Epithelial cell of umbilical artery (primary cell): ENCODE results near the gene GSPT2. TPM values are rescaled to one million over a fixed set of nuclear protein-coding genes. Genes with fewer than 3 reads are reported as not detected.

ENCODE experiments used
- total RNA-seq: library from RNA; depleted of rRNA; stranded (reverse); fragments of >200 nt; gene quantifications from 2 replicates; pipeline ENCODE4 v1.2.3, GENCODE V29; 2014

GSPT2 gene
- 5.8 and 7.4 TPM in 2 replicates for total RNA-seq

DNA sequence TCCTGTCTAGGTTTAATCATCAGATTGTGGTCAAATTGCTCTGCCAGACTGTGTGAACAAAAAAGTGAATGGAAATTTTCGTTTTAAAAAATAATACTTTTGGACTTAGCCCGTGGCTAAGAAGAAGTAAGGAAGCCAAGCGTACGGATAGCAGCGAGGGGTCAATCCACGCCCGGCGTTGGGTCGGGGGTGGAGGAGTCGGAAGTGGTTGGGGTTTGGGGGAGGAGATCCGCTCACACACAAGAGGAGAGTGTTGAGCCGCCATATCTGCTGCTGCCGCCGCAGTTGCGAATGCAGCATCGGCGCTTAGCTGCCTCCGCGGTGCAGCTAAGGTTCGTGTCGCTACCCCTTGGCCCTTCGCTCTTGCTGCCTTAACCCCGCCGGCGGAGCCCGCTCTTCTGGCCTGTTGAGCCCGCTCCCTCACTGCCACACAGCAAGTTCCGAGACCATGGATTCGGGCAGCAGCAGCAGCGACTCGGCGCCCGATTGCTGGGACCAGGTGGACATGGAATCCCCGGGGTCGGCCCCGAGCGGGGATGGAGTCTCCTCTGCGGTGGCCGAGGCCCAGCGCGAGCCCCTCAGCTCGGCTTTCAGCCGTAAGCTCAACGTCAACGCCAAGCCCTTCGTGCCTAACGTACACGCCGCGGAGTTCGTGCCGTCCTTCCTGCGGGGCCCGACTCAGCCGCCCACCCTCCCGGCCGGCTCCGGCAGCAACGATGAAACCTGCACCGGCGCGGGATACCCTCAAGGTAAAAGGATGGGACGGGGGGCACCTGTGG lies at the start of gene GSPT2:
Gene GSPT2 (plus strand): TSS at position 264 of the 779 bp plus-strand sequence. CDS start 185 bp downstream, at position 449.

DNA sequence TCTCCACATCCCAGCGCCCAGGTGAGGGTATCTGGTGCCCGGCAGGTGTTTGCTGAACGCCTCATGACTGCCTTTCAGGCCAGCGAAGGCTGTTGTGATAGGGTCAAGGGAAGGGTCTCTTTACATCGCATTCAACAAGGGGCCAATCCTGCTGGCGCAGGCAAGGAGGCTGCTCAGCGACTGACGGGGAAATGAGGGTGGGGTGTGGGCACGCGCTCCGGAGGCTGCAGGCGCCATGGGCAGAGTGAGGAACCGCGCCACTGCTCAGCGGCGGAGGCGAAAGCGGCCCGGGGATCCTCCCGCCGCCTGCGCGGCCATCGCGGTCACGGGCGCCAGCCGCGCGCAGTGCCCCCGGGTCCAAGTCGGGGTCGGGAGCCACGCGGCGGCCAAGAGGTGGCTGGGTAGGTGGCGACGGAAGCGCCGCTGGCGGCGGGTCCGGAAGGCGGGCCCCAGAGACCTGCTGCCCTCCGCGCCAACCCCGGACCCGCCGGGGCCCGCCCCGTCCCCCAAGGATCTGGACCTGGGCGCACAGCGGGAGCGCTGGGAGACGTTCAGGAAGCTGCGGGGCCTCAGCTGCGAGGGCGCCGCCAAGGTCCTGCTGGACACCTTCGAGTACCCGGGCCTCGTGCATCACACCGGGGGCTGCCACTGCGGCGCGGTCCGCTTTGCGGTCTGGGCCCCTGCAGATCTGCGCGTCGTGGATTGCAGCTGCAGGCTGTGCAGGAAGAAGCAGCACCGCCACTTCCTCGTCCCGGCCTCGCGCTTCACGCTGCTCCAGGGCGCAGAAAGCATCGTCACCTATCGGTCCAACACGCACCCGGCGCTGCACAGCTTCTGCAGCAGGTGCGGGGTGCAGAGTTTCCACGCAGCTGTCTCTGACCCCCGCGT lies 32.7 kb upstream of the GSPT2 start, which contains the start of gene CENPVL1:
Gene CENPVL1 (plus strand): TSS at position 236 of the 888 bp plus-strand sequence. CDS start 0 bp downstream, at position 236.

Other genes starting within 250 kb of the GSPT2 start
- gene NUDT11, start 246.8 kb upstream of the GSPT2 start, total RNA-seq, result 5.6 and 11.0 TPM in 2 replicates
- gene CENPVL3, start 124.5 kb upstream of the GSPT2 start, total RNA-seq, result under 0.01 TPM in 1 of 2 replicates, not detected in the other
- gene CENPVL2, start 60.6 kb upstream of the GSPT2 start, total RNA-seq, result not detected in 2 replicates
- gene CENPVL1, start 32.9 kb upstream of the GSPT2 start, total RNA-seq, result not detected in 2 replicates
- 48.0 and 83.2 TPM in 2 replicates for gene MAGED1, start 150.2 kb downstream of the GSPT2 start, total RNA-seq